ENCODE results near the gene KCNC1.

Gene KCNC1

DNA sequence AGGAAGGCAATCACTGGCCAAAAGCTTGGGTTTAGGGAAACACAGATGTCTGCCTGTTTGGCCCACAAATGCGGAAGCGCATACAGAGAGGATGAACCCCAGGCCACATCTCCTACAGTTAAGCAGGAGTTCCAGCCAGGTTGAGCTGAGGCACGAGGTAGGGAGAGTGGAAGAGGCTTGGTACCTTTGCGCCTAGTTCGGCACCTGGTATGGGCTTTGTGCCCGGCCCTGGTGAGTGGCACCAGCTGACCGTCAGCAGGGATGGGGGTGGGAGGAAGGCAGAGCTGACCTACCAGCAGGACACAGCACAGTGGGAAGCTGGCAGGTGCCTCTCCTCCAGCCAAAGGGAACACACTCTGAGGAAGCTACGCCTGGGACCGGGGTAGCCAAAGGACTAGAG is 57.6 kb downstream of the KCNC1 start:
- no peak for TF ChIP-seq TAF1 (IDR thresholded peaks at IDR 0.05; ENCODE audit: borderline replicate concordance, insufficient read depth, low read length)
- no peak for TF ChIP-seq POLR2AphosphoS5 (IDR thresholded peaks at IDR 0.05; ENCODE audit: low read depth, low read length)
- TF ChIP-seq, protein P1, sequence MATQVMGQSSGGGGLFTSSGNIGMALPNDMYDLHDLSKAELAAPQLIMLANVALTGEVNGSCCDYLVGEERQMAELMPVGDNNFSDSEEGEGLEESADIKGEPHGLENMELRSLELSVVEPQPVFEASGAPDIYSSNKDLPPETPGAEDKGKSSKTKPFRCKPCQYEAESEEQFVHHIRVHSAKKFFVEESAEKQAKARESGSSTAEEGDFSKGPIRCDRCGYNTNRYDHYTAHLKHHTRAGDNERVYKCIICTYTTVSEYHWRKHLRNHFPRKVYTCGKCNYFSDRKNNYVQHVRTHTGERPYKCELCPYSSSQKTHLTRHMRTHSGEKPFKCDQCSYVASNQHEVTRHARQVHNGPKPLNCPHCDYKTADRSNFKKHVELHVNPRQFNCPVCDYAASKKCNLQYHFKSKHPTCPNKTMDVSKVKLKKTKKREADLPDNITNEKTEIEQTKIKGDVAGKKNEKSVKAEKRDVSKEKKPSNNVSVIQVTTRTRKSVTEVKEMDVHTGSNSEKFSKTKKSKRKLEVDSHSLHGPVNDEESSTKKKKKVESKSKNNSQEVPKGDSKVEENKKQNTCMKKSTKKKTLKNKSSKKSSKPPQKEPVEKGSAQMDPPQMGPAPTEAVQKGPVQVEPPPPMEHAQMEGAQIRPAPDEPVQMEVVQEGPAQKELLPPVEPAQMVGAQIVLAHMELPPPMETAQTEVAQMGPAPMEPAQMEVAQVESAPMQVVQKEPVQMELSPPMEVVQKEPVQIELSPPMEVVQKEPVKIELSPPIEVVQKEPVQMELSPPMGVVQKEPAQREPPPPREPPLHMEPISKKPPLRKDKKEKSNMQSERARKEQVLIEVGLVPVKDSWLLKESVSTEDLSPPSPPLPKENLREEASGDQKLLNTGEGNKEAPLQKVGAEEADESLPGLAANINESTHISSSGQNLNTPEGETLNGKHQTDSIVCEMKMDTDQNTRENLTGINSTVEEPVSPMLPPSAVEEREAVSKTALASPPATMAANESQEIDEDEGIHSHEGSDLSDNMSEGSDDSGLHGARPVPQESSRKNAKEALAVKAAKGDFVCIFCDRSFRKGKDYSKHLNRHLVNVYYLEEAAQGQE (IDR thresholded peaks at IDR 0.05; ENCODE audit: insufficient read depth in 1 of 2, low read depth in 2 of 2, low read length in 2 of 2): no peak
- TF ChIP-seq SIN3A (IDR thresholded peaks at IDR 0.05; ENCODE audit: borderline replicate concordance, insufficient read depth, low read length): no peak

DNA sequence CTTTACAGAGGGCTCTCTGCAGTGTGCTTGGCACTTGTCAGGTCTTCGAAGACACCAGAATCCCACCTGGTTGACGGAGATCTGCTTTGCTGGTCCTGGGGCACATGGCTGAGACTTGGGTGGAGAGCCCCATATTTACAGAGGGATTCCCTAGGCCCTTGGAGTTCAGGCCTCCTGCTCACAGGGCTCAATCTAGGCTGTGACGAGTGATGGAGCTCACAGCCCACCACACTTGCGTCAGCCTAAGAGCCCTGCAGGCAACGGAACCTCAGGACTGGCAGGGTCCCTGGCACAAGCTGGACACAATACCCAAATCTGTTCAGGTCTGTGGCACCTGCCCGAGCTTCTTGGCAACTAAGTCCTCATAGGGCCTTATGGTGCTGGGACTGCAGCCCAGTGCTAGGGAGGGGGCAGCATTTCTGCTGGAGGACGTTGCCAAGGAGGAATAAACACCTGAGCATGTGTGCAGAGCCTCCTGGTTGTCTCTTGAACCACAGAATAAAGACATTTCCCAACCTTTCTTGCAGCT is 59.1 kb downstream of the KCNC1 start:
- TF ChIP-seq, protein P1 (IDR thresholded peaks at IDR 0.05; ENCODE audit: insufficient read depth in 1 of 2, low read depth in 2 of 2, low read length in 2 of 2): no peak
- TF ChIP-seq POLR2AphosphoS5 (IDR thresholded peaks at IDR 0.05; ENCODE audit: low read depth, low read length): no peak

DNA sequence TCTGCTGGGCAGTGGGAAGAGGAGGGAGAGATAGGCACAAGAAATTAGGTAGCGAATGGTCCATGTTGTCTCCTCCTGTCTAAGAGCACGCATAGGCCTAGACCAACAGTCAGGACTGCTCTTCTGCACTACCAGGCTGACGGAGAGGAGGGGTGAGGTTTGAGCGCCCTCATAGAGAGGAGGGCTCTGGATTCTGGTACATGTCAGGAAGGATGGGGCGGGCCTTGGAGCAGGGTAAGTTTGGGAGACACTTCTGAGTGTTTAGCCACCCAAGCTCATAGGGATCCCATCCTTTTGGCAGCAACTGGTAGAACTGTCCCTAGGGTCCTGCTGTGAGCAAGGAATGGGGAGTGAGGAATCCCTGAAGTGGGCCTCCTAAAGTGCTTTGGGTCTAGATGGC is 60.4 kb downstream of the KCNC1 start:
- TF ChIP-seq POLR2AphosphoS5 (IDR thresholded peaks at IDR 0.05; ENCODE audit: low read depth, low read length) (no peak), TAF1 (IDR thresholded peaks at IDR 0.05; ENCODE audit: borderline replicate concordance, insufficient read depth, low read length) (no peak), SIN3A (IDR thresholded peaks at IDR 0.05; ENCODE audit: borderline replicate concordance, insufficient read depth, low read length) (no peak), FOXP2 (optimal IDR thresholded peaks at IDR 0.05; ENCODE audit: borderline replicate concordance, extremely low read depth, extremely low read length, insufficient read depth) (no peak)
- TF ChIP-seq, protein P1 (IDR thresholded peaks at IDR 0.05; ENCODE audit: insufficient read depth in 1 of 2, low read depth in 2 of 2, low read length in 2 of 2): no peak

DNA sequence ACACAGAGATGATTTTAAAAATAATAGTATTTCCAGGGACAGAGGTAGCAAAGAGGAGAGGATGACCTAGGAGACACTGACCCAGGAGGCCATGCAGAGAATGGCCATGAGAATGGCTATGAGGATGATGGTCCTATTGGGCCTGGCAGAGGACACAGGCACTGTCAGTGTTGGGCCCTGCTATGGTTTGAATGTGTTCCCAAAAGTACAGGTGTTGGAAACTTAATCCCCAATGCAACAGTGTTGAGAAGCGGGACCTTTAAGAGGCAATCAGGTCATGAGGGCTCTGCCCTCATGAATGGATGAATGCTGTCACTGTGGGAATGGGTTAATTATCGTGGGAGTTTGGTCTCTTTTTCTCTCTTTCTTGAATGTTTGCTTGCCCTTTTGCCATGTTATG is 61.6 kb downstream of the KCNC1 start:
- TF ChIP-seq, protein P1 (IDR thresholded peaks at IDR 0.05; ENCODE audit: insufficient read depth in 1 of 2, low read depth in 2 of 2, low read length in 2 of 2): no peak
- TF ChIP-seq SIN3A (IDR thresholded peaks at IDR 0.05; ENCODE audit: borderline replicate concordance, insufficient read depth, low read length) (no peak), POLR2AphosphoS5 (IDR thresholded peaks at IDR 0.05; ENCODE audit: low read depth, low read length) (no peak), FOXP2 (optimal IDR thresholded peaks at IDR 0.05; ENCODE audit: borderline replicate concordance, extremely low read depth, extremely low read length, insufficient read depth) (no peak), TAF1 (IDR thresholded peaks at IDR 0.05; ENCODE audit: borderline replicate concordance, insufficient read depth, low read length) (no peak)

DNA sequence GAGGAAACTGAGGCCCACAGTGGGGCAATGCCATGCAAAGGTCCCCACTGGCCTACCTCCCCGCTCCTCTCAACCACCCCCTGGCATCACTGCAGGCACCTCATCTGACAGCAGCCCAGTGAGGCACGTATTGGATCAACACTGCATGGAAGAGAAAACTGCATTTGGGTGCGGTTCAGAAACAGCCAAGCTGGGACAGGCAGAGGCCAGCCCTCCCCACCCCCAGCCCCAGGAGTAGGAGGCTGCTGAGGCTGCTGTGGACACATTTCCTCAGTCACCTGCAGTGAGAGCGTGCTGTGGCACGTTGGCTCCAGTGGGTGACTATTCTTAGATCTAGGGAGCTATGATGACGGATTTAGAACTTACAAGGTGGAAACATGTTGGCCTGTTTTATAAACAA is 63.7 kb downstream of the KCNC1 start:
- no peak for TF ChIP-seq FOXP2 (optimal IDR thresholded peaks at IDR 0.05; ENCODE audit: borderline replicate concordance, extremely low read depth, extremely low read length, insufficient read depth)
- no peak for TF ChIP-seq POLR2AphosphoS5 (IDR thresholded peaks at IDR 0.05; ENCODE audit: low read depth, low read length)
- TF ChIP-seq SIN3A (IDR thresholded peaks at IDR 0.05; ENCODE audit: borderline replicate concordance, insufficient read depth, low read length): no peak
- TF ChIP-seq, protein P1 (IDR thresholded peaks at IDR 0.05; ENCODE audit: insufficient read depth in 1 of 2, low read depth in 2 of 2, low read length in 2 of 2): no peak
- TF ChIP-seq TAF1 (IDR thresholded peaks at IDR 0.05; ENCODE audit: borderline replicate concordance, insufficient read depth, low read length): no peak
